HG03064 (cell line): Measurements from ENCODE around the gene RBM4.

Experiments used
- ATAC-seq: cut with Tn5 transposase; IDR thresholded peaks from one replicate; pipeline ENCODE4 v1.9.1; 2021; ENCODE audit warnings: low read depth; ENCODE audit not compliant: unreplicated experiment

Gene RBM4

DNA sequence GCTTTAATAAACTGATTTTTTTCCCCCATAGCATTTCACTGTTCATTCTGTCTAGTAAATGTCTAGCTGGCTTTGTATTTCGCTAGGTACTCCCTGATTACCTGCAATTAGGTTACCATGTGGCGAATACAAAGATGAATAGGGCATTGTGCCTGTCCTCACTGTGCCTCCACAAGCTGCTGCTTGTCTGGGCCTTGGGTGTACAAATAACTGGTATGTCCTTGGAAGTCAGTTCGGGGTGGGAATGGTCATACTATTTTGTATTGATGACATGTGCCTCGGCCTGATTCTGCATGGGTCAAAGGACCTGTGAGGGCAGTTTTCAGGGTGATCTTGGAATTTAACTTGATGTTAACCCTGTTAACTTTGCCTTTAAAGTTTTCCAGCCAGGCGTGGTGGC is 11.4 kb downstream of the RBM4 start:
- ATAC-seq, result no peak

- ATAC-seq, result no peak
Measured at GRCh38 chr11:66651016-66651415, 12.5 kb downstream of the RBM4 start.

GRCh38 chr11:66652651-66653050 is 14.1 kb downstream of the RBM4 start:
- no peak for ATAC-seq

DNA sequence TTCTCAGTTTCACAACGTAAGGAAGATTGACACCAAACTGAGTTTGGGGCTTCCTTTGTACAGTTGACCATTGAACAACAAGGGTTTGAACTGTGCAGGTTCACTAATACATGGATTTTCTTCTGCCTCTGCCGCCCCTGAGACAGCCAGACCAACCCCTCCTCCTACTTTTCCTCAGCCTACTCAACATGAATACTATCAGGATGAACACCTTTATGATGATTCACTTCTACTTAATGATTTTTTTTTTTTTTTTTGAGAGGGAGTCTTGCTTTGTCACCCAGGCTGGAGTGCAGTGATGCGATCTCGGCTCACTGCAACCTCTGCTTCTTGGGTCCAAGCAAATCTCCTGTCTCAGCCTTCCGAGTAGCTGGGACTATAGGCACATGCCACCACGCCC is 14.6 kb downstream of the RBM4 start:
- ATAC-seq, result no peak

- ATAC-seq, result no peak
Measured at GRCh38 chr11:66659763-66660162, 21.3 kb downstream of the RBM4 start.

GRCh38 chr11:66663741-66664296 is 25.3 kb downstream of the RBM4 start:
- ATAC-seq, result no peak

GRCh38 chr11:66665369-66665768 is 26.9 kb downstream of the RBM4 start:
- ATAC-seq, result no peak

DNA sequence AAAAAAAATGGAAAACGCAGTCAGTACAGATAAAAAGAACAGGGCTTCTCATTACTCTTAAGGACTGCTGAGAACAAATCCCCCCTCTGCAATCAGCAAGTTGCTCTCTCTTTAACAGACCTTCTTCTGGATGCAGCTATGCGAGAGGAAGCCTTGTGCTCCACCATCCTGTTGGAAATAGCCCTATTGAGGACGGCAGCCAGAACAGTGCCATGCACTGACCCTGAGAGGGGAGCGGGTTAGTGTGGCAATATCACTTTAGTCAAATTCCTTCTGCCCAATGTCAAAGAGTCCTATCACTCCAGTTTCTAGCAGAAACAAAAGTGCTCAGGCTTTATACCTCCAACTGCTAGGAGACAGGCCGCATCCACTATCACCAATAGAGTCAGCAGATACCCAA is 32.3 kb downstream of the RBM4 start:
- ATAC-seq, result no peak

GRCh38 chr11:66674964-66675602 is 36.6 kb downstream of the RBM4 start:
- no peak for ATAC-seq

DNA sequence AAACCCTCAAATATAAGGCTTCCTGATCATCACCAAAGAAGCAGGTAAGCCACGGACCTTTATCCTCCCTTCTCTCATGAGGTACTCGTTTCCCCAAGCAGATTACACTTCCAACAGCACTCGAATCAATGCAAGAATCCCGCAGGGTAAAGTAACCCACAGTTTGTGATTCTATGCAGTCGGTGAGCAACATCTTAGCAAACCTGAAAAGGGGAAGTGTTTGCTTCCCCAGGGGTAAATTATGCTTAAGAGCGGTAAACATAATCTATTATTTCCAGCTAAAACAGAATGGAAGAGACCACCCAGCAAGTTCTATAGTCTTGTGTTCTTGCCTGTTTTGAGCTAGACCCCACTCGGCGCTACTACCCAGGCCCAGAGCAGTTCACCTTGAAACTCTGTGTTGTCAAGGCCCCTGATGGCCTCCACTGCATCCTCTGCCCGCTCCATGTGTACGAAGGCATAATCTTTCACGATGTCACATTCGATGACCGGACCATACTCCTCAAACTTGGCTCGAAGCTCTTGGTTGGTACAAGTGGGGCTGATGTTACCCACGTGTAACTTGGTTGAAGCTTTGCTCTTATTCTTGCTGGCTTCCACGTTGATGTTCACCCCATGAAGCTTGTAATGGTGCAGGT is 37.9 kb downstream of the RBM4 start:
- ATAC-seq, result no peak

GRCh38 chr11:66676931-66677598 is 38.6 kb downstream of the RBM4 start:
- no peak for ATAC-seq

- ATAC-seq, result peak; percentile 78
Measured at GRCh38 chr11:66677599-66678375, 39.3 kb downstream of the RBM4 start, which contains the start of gene RBM4B. Gene RBM4B (minus strand): TSS chr11:66677887. CDS start chr11:66677079, 808 bp downstream.

DNA sequence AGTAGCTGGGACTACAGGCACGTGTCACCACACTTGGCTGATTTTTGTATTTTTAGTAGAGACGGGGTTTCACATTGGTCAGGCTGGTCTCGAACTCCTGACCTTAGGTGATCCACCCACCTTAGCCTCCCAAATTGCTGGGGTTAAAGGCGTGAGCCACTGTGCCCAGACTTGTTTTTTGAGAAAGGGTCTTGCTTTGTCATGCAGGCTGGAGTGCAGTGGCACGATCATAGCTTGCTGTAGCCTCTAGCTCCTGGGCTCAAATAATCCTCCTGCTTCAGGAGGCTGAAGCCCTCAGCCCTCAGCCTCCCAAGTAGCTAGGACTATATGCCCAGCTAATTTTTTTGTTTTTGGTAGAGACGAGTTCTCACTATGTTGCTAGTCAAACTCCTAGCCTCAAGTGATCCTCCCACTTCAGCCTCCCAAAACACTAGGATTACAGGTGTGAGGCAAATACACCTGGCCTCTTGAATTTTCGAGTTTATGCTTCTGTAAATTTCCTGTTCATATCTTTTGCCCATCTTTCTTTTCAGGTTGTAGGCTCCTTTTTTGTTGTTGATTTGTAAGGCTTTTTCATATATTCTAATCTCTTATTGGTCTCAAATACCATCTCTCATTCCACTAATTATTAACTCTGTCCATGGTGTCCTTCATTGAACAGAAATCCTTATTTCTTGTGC is 42.6 kb downstream of the RBM4 start:
- no peak for ATAC-seq

DNA sequence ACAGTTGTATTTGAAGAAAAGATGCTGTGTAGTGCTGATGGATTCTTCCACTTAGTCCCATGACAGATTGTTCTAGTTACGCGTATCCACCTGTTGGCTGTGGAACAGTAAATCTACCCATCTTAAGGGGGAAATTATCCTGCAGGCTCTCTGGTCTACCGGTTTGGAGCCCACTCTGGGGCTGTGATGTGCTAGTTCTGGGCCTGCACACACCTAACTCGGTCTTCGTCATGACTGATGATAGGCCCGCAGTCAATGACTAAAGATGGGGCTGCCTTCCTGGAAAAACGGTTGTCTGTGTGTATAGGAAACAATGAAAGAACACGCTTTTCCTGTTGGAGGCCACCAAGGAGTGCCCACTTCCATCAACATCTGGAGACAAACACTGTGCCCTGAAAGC is 45.4 kb downstream of the RBM4 start:
- ATAC-seq, result no peak

- no peak for ATAC-seq
Measured at GRCh38 chr11:66684635-66685034, 46.1 kb downstream of the RBM4 start.

DNA sequence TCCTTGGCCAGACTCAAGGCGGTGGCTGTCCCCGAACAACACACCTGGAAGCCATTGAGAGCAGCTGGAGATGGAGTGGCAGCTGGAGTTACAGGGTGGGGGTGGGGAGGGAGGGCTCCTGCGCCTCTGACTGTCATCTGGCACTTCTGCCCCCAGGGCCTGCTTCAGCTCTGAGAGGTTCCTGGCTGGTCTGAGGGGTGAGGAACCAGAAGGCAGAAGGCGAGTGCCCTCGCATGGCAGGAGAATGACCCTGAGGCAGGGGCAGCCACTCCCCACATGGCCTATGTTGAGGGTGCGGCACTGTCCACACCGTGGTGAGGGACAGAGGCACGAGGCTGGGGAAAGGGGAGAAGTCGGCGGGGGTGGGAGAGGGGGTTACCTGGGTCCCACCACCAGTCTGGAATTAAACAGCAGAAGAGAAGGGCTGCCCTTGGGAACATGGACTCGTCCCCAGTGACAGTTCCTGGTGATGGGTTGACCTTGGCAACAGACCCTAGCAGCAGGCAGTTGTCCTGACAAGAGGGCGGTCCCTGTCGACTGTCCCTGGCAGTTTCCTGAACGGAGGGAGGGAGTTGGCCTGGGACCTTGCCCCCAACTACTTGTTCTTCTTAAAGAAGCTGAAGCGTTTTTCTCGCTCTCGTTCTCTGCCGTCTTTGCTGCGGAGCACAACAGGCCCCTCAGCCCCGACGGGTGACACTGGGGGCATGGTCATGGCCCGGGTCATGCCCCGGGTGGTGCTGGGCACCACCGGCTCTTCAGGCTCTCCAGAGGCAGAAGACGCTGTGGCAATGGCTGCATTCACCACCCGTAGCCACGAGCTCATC is 47.0 kb downstream of the RBM4 start:
- ATAC-seq, result no peak

- ATAC-seq, result no peak
Measured at GRCh38 chr11:66686100-66686785, 47.7 kb downstream of the RBM4 start.

DNA sequence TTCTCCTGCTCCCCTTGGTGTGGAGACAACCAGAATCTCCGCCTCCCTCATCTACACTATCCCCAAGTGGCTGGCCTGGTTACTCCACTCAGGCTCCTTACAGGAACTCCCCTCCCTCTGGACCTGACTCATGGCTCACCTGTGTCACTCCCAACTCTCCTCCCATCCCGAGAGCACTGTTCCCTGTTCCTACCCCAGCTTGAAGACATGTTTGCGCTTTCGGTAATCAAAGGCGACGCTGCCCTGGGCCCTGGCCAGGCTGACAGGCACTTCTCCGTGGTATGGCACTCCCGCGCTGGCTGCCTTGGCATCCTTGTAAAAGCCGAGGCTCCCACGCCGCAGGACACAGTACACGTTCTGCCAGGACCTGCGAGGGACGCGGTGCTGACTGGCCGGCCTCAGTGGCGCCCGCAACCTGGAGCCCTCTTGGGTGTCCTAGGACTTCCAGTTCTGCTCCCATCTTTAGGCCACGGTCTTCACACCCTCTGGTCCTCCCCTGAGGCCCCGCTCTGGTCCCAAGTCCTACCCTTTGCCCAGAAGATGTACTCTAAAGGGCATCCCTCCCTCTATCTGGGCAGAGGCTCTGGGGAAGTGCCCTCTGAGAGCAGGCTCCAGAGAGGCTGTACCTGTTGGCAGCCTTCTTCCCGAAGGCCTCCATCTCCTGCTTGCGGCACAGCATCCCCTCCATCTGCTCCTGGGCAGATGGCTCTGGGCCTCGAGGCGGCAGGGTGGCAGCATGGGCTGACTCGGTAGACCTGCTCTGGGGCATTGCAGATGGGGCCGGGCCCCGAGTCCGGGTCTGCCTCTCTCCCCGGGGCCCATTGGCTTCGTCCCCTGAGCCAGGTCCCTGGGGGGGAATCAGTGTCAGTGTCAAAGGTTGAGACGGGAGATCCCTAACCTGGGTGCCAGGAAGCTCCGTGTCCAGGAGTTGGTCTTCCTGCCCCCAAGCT is 48.6 kb downstream of the RBM4 start:
- ATAC-seq, result no peak
